K562 (cell line): Measurements from ENCODE around the gene ATP6V0C. TPM values are rescaled to one million over a fixed set of nuclear protein-coding genes. Genes with fewer than 3 reads are reported as not detected.
A peak's percentile ranks its signal among the peaks of the same experiment; 100 is the strongest.

Experiments
- ARHGAP35 ChIP-seq: fragments of 450-650 bp; IDR thresholded peaks from 2 replicates; pipeline ENCODE4 v1.6.1; 2018; ENCODE audit not compliant: partially characterized antibody
- ATF4 ChIP-seq: fragments of 450-650 bp; formaldehyde crosslinking; IDR thresholded peaks from 2 replicates; pipeline ENCODE4 v1.4.0; 2022; ENCODE audit warnings: mild to moderate bottlenecking, moderate library complexity
- CEBPG ChIP-seq, 3 experiments: fragments of 200-800 bp in 1 of 3; sonication (Bioruptor generic) in 1 of 3; sonication (generic) in 1 of 3; formaldehyde crosslinking in 1 of 3; IDR thresholded peaks in 2 of 3; conservative IDR thresholded peaks in 1 of 3; 2 replicates each; pipeline versions ENCODE4 v1.6.1 to v1.8.0; 2016 to 2022; ENCODE audit warnings: missing compliant biosample characterization in 2 of 3, missing genetic modification characterization in 2 of 3, mild to moderate bottlenecking in 1 of 3, missing genetic modification reagents in 1 of 3
- CTBP1 ChIP-seq: fragments of 450-650 bp; IDR thresholded peaks from 2 replicates; pipeline ENCODE4 v1.6.1; 2016; ENCODE audit warnings: borderline replicate concordance
- E2F6 ChIP-seq, 2 experiments: IDR thresholded peaks; 2 replicates each; pipeline ENCODE4 v1.6.1; 2011; ENCODE audit warnings: borderline replicate concordance in 1 of 2, control low read depth in 1 of 2, low read depth in 1 of 2, low read length in 1 of 2, mild to moderate bottlenecking in 1 of 2, mixed read lengths in 1 of 2, moderate library complexity in 1 of 2; ENCODE audit not compliant: insufficient read depth in 1 of 2, insufficient read length in 1 of 2, poor library complexity in 1 of 2, severe bottlenecking in 1 of 2; ENCODE audit errors: extremely low read depth in 1 of 2
- EP400 ChIP-seq: fragments of 450-650 bp; IDR thresholded peaks from 2 replicates; pipeline ENCODE4 v1.6.1; 2017; ENCODE audit warnings: antibody characterized with exemption, mild to moderate bottlenecking, moderate library complexity
- GTF2B ChIP-seq: IDR thresholded peaks from 2 replicates; pipeline ENCODE4 v1.6.1; 2011; ENCODE audit not compliant: insufficient read length; ENCODE audit errors: extremely low read depth
- GTF2E2 ChIP-seq: fragments of 200-800 bp; sonication (Bioruptor generic); IDR thresholded peaks from 2 replicates; pipeline ENCODE4 v1.6.1; 2016; ENCODE audit warnings: missing genetic modification characterization, missing compliant biosample characterization
- HMG20A ChIP-seq: fragments of 450-650 bp; formaldehyde crosslinking; conservative IDR thresholded peaks from 2 replicates; pipeline ENCODE4 v1.4.0; 2020; ENCODE audit warnings: mild to moderate bottlenecking, mixed read lengths
- KDM5B ChIP-seq: fragments of 200-600 bp; sonication (generic); IDR thresholded peaks from 2 replicates; pipeline ENCODE4 v1.6.1; 2012; ENCODE audit warnings: low read depth, mild to moderate bottlenecking, moderate library complexity, low read length, control low read depth, inconsistent platforms; ENCODE audit not compliant: insufficient replicate concordance
- MAX ChIP-seq: sonication (generic); formaldehyde crosslinking; IDR thresholded peaks from 2 replicates; pipeline ENCODE4 v1.9.0; 2022; ENCODE audit warnings: mild to moderate bottlenecking, missing genetic modification reagents
- MBD2 ChIP-seq: sonication (generic); IDR thresholded peaks from 2 replicates; pipeline ENCODE4 v1.6.1; 2016; ENCODE audit warnings: low read depth, borderline replicate concordance
- NR4A1 ChIP-seq, 2 experiments: fragments of 250-450 bp in 1 of 2; fragments of 450-650 bp in 1 of 2; sonication (Bioruptor Pico) in 1 of 2; IDR thresholded peaks; 2 replicates each; pipeline versions ENCODE4 v1.4.0 to v1.6.1; 2016 to 2020; ENCODE audit warnings: mild to moderate bottlenecking in 2 of 2, missing compliant biosample characterization in 1 of 2, missing genetic modification characterization in 1 of 2, moderate library complexity in 1 of 2
- PPARD ChIP-seq: fragments of 250-450 bp; sonication (Bioruptor Pico); IDR thresholded peaks from 2 replicates; pipeline ENCODE4 v1.8.0; 2022; ENCODE audit warnings: inconsistent platforms, mild to moderate bottlenecking, moderate library complexity
- PURB ChIP-seq: sonication (generic); formaldehyde crosslinking; IDR thresholded peaks from 2 replicates; pipeline ENCODE4 v1.9.0; 2021; ENCODE audit warnings: low read depth, mild to moderate bottlenecking, missing genetic modification reagents
- RAD21 ChIP-seq, 2 experiments: fragments of 250-450 bp in 1 of 2; fragments of 450-650 bp in 1 of 2; sonication (Bioruptor Pico) in 1 of 2; formaldehyde crosslinking in 1 of 2; IDR thresholded peaks in 1 of 2; conservative IDR thresholded peaks in 1 of 2; 2 replicates each; pipeline versions ENCODE4 v1.4.0 to v1.8.0; 2020 to 2022; ENCODE audit warnings: mild to moderate bottlenecking in 2 of 2, moderate library complexity in 1 of 2
- SIN3A ChIP-seq, 2 experiments: fragments of 150-350 bp in 1 of 2; IDR thresholded peaks; 2 replicates each; pipeline ENCODE4 v1.6.1; 2011 to 2016; ENCODE audit warnings: borderline replicate concordance in 2 of 2, low read depth in 2 of 2, low read length in 2 of 2, mild to moderate bottlenecking in 2 of 2, moderate library complexity in 2 of 2; ENCODE audit not compliant: control insufficient read depth in 1 of 2
- TEAD2 ChIP-seq: fragments of 450-650 bp; IDR thresholded peaks from 2 replicates; pipeline ENCODE4 v1.6.1; 2016; ENCODE audit warnings: missing genetic modification characterization, control low read depth, missing compliant biosample characterization
- U2AF1 ChIP-seq: fragments of 200-400 bp; formaldehyde crosslinking; optimal IDR thresholded peaks from 2 replicates; pipeline ENCODE3; 2017; ENCODE audit warnings: mild to moderate bottlenecking, low read depth, low read length, moderate library complexity
- ZBTB12 ChIP-seq: fragments of 250-450 bp; sonication (Bioruptor Pico); IDR thresholded peaks from 2 replicates; pipeline ENCODE4 v1.4.0; 2020
- polyA plus RNA-seq, 8 experiments: library from polyadenylated mRNA; depleted of rRNA in 4 of 8; stranded (reverse) in 5 of 8; unstranded in 3 of 8; fragments of >200 nt; fragmentation: Nextera tagmentation in 2 of 8; fragmentation: Illumina TruSeq in 1 of 8; extraction: Ambion mirVana in 2 of 8; extraction: Trizol in 1 of 8; gene quantifications; 2 replicates each; pipeline versions ENCODE4 v1.2.1 to v1.2.3, GENCODE V29; 2011 to 2014; ENCODE audit warnings: inconsistent platforms in 1 of 8, missing spikeins in 1 of 8
- total RNA-seq, 7 experiments: library from RNA; depleted of rRNA in 6 of 7; stranded (reverse); fragments of >200 nt in 6 of 7; fragmentation: Illumina TruSeq in 2 of 7; extraction: Trizol in 2 of 7; gene quantifications; 2 replicates each; pipeline versions ENCODE4 v1.2.1 to v1.2.3, GENCODE V29; 2011 to 2021; ENCODE audit warnings: low replicate concordance in 1 of 7

The ATP6V0C gene
- total and polyA plus RNA-seq, 9 of the 15 experiments (the other 6 are each of a cell fraction or from before 2014, with no cell fraction given) = 2.9 to 228 (median 22.7) TPM

GRCh38 chr16:2473999-2474876, 39.5 kb upstream of the ATP6V0C start (continued):
- TF ChIP-seq PPARD (CRISPR knock-in tag) (no peak), EP400 (peak; percentile 54; the same call in 1 of the 2 replicates), ARHGAP35 (no peak), RAD21 (CRISPR knock-in tag; conservative IDR thresholded peaks at IDR 0.05 in 1 of 2, IDR thresholded peaks at IDR 0.05 in 1 of 2) (peak; percentile 31 to 58; a peak in 3 of 4 replicates), NR4A1 (CRISPR knock-in tag; IDR thresholded peaks at IDR 0.05) (0 out of 2 replicates have a peak, but pooled peaks have one; percentile 67), NR4A1 (tag; IDR thresholded peaks at IDR 0.05) (no peak), TEAD2 (tag) (no peak), ZBTB12 (CRISPR knock-in tag) (peak; percentile 32; the same call in 1 of the 2 replicates), GTF2B (no peak), ATF4 (CRISPR knock-in tag) (0 out of 2 replicates have a peak, but pooled peaks have one; percentile 24), KDM5B (peak; percentile 58), CEBPG (CRISPR knock-in tag; IDR thresholded peaks at IDR 0.05) (0 out of 2 replicates have a peak, but pooled peaks have one; percentile 24), CEBPG (tag; conservative IDR thresholded peaks at IDR 0.05 in 1 of 2, IDR thresholded peaks at IDR 0.05 in 1 of 2) (no peak), U2AF1 (peak; percentile 53), MAX (CRISPR knock-in tag) (peak; percentile 78), MBD2 (no peak), CTBP1 (peak; percentile 84), SIN3A (IDR thresholded peaks at IDR 0.05; ENCODE audit: borderline replicate concordance in 2 of 2, control insufficient read depth in 1 of 2, low read depth in 2 of 2, low read length in 2 of 2) (peak; percentile 32 to 66; a peak in 1 of 4 replicates), HMG20A (no peak), GTF2E2 (tag) (no peak), E2F6 (IDR thresholded peaks at IDR 0.05; ENCODE audit: borderline replicate concordance in 1 of 2, extremely low read depth in 1 of 2, insufficient read depth in 1 of 2, insufficient read length in 1 of 2, low read depth in 1 of 2, low read length in 1 of 2, poor library complexity in 1 of 2, severe bottlenecking in 1 of 2) (peak; percentile 95 to 98), PURB (CRISPR knock-in tag) (no peak)
